ENCODE results near the gene FBXO38.

Gene FBXO38

GRCh38 chr5:148353634-148354033 lies 30.1 kb upstream of the FBXO38 start:
- no peak overlapping the region for H3K4me3 ChIP-seq (ENCODE audit: low read depth, low read length)
- no peak overlapping the region for H3K4me2 ChIP-seq (ENCODE audit: low read length)
- H4K91ac ChIP-seq (ENCODE audit: low read depth, low read length), result no peak overlapping the region
- H3K36me3 ChIP-seq (ENCODE audit: control insufficient read depth in 1 of 2, insufficient read depth in 2 of 2, low read length in 2 of 2), result no peaks in the 10 kb centered on the region
- no peaks in the 10 kb centered on the region for H3K27me3 ChIP-seq (ENCODE audit: insufficient read depth, low read length)
- H4K8ac ChIP-seq (ENCODE audit: low read depth, low read length), result no peak overlapping the region
- no peak overlapping the region for H3K23ac ChIP-seq (ENCODE audit: low read length)
- H3K4me1 ChIP-seq (ENCODE audit: control insufficient read depth in 1 of 2, insufficient read depth in 2 of 2, low read length in 2 of 2), result no peaks in the 10 kb centered on the region
- H2BK120ac ChIP-seq (ENCODE audit: insufficient read depth, low read length, poor library complexity), result no peak overlapping the region
- H3K18ac ChIP-seq (ENCODE audit: low read length), result no peak overlapping the region
- H4K12ac ChIP-seq (ENCODE audit: low read depth, low read length), result no peak overlapping the region
- H3K14ac ChIP-seq (ENCODE audit: low read length), result no peak overlapping the region
- WGBS (ENCODE audit: extremely low coverage, insufficient coverage, insufficient read length), result no CpG with 5 or more reads among the region's 2 CpGs
- no peak overlapping the region for H2BK5ac ChIP-seq (ENCODE audit: low read depth, low read length, poor library complexity)
- no peak overlapping the region for H3K27ac ChIP-seq (ENCODE audit: low read depth, low read length)
- H3K79me2 ChIP-seq (ENCODE audit: control insufficient read depth, insufficient read depth, low read length, poor library complexity), result no peaks in the 10 kb centered on the region
- no peak overlapping the region for H2BK12ac ChIP-seq (ENCODE audit: low read length)
- DNase-seq, result no peak
- no peaks in the 10 kb centered on the region for H3K9me3 ChIP-seq (ENCODE audit: insufficient read depth, low read depth, low read length)
- H2AK5ac ChIP-seq (ENCODE audit: low read length), result no peak overlapping the region
- no peak overlapping the region for H2AFZ ChIP-seq (ENCODE audit: insufficient read depth, low read length, poor library complexity)
- no peak overlapping the region for H3K4ac ChIP-seq (ENCODE audit: low read depth, low read length)
- H3K9ac ChIP-seq (ENCODE audit: low read length), result no peak overlapping the region
- H3K79me1 ChIP-seq (ENCODE audit: low read length), result no peaks in the 10 kb centered on the region

DNA sequence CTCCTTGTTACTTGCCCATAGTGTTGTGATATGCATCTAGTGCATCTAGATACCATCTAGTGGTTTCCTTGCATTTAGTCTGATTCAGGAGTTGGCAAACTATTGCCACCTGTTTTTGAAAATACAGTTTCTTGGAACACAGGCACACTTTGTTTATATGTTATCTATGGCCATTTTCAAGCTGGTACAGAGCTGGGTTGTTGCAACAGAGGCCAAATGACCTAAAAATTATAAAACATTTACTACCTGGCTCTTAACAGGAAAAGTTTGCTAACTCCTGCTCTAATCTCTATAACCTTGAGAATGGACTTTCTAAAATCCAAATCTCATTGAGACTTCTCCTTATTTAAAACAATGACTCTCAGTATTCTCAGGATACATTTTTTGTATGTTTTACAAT lies 19.4 kb upstream of the FBXO38 start:
- Histone ChIP-seq H4K12ac (ENCODE audit: low read depth, low read length) (no peak overlapping the region), H3K9ac (ENCODE audit: low read length) (no peak overlapping the region)
- no peak for DNase-seq

DNA sequence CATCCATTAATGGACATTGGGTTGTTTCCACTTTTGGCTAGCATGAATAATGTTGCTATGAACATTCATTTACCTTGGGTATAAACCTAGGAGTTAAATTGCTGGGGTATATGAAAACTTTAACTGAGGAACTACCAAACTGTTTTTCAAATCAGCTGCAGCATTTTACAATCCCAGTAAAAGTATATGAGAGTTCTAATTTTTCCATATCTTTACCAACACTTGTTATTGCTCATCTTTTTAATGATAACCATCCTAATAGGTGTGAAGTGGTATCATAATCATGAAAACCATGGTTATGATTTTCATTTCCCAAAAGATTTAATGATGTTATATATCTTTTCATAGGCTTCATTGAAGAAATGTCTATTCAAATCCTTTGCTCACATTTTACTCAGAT lies 15.5 kb upstream of the FBXO38 start:
- H3K23ac ChIP-seq (ENCODE audit: low read length), result no peak overlapping the region
- no peaks in the 10 kb centered on the region for H3K9me3 ChIP-seq (ENCODE audit: insufficient read depth, low read depth, low read length)
- no peaks in the 10 kb centered on the region for H3K36me3 ChIP-seq (ENCODE audit: control insufficient read depth in 1 of 2, insufficient read depth in 2 of 2, low read length in 2 of 2)
- no peak overlapping the region for H2AFZ ChIP-seq (ENCODE audit: insufficient read depth, low read length, poor library complexity)
- H4K91ac ChIP-seq (ENCODE audit: low read depth, low read length), result no peak overlapping the region
- no peak overlapping the region for H3K4ac ChIP-seq (ENCODE audit: low read depth, low read length)
- no peak for DNase-seq
- H2BK12ac ChIP-seq (ENCODE audit: low read length), result no peak overlapping the region
- H4K8ac ChIP-seq (ENCODE audit: low read depth, low read length), result no peak overlapping the region
- H3K4me1 ChIP-seq (ENCODE audit: control insufficient read depth in 1 of 2, insufficient read depth in 2 of 2, low read length in 2 of 2), result no peaks in the 10 kb centered on the region
- H3K9ac ChIP-seq (ENCODE audit: low read length), result no peak overlapping the region
- no peaks in the 10 kb centered on the region for H3K79me1 ChIP-seq (ENCODE audit: low read length)
- H3K14ac ChIP-seq (ENCODE audit: low read length), result no peak overlapping the region
- H2BK5ac ChIP-seq (ENCODE audit: low read depth, low read length, poor library complexity), result no peak overlapping the region
- no peak overlapping the region for H2BK120ac ChIP-seq (ENCODE audit: insufficient read depth, low read length, poor library complexity)
- no peak overlapping the region for H3K4me2 ChIP-seq (ENCODE audit: low read length)
- no peak overlapping the region for H3K18ac ChIP-seq (ENCODE audit: low read length)
- H3K79me2 ChIP-seq (ENCODE audit: control insufficient read depth, insufficient read depth, low read length, poor library complexity), result no peaks in the 10 kb centered on the region
- H4K12ac ChIP-seq (ENCODE audit: low read depth, low read length), result no peak overlapping the region
- H3K4me3 ChIP-seq (ENCODE audit: low read depth, low read length), result no peak overlapping the region
- H2AK5ac ChIP-seq (ENCODE audit: low read length), result no peak overlapping the region
- no peaks in the 10 kb centered on the region for H3K27me3 ChIP-seq (ENCODE audit: insufficient read depth, low read length)
- H3K27ac ChIP-seq (ENCODE audit: low read depth, low read length), result no peak overlapping the region

More for the DNA sequence above, 19.4 kb upstream of the FBXO38 start:
- Histone ChIP-seq H4K91ac (ENCODE audit: low read depth, low read length) (no peak overlapping the region), H3K27ac (ENCODE audit: low read depth, low read length) (no peak overlapping the region), H4K8ac (ENCODE audit: low read depth, low read length) (no peak overlapping the region), H2BK5ac (ENCODE audit: low read depth, low read length, poor library complexity) (no peak overlapping the region), H3K79me2 (ENCODE audit: control insufficient read depth, insufficient read depth, low read length, poor library complexity) (no peaks in the 10 kb centered on the region), H3K14ac (ENCODE audit: low read length) (no peak overlapping the region), H3K9me3 (ENCODE audit: insufficient read depth, low read depth, low read length) (no peaks in the 10 kb centered on the region), H3K79me1 (ENCODE audit: low read length) (no peaks in the 10 kb centered on the region), H3K4me1 (ENCODE audit: control insufficient read depth in 1 of 2, insufficient read depth in 2 of 2, low read length in 2 of 2) (no peaks in the 10 kb centered on the region), H3K4me2 (ENCODE audit: low read length) (no peak overlapping the region), H3K18ac (ENCODE audit: low read length) (no peak overlapping the region), H2BK12ac (ENCODE audit: low read length) (no peak overlapping the region), H3K27me3 (ENCODE audit: insufficient read depth, low read length) (no peaks in the 10 kb centered on the region), H2AK5ac (ENCODE audit: low read length) (no peak overlapping the region), H2AFZ (ENCODE audit: insufficient read depth, low read length, poor library complexity) (no peak overlapping the region), H3K4me3 (ENCODE audit: low read depth, low read length) (no peak overlapping the region), H3K36me3 (ENCODE audit: control insufficient read depth in 1 of 2, insufficient read depth in 2 of 2, low read length in 2 of 2) (no peaks in the 10 kb centered on the region), H2BK120ac (ENCODE audit: insufficient read depth, low read length, poor library complexity) (no peak overlapping the region), H3K4ac (ENCODE audit: low read depth, low read length) (no peak overlapping the region), H3K23ac (ENCODE audit: low read length) (no peak overlapping the region)

GRCh38 chr5:148372166-148372725 lies 11.5 kb upstream of the FBXO38 start:
- no peak overlapping the region for H3K18ac ChIP-seq (ENCODE audit: low read length)
- WGBS (ENCODE audit: extremely low coverage, insufficient coverage, insufficient read length), result no CpG with 5 or more reads among the region's 2 CpGs

More at GRCh38 chr5:148372166-148372725, 11.5 kb upstream of the FBXO38 start:
- H3K27ac ChIP-seq (ENCODE audit: low read depth, low read length), result no peak overlapping the region
- no peak overlapping the region for H3K4me3 ChIP-seq (ENCODE audit: low read depth, low read length)
- no peak overlapping the region for H3K4me2 ChIP-seq (ENCODE audit: low read length)
- H3K27me3 ChIP-seq (ENCODE audit: insufficient read depth, low read length), result no peaks in the 10 kb centered on the region
- no peak overlapping the region for H2BK120ac ChIP-seq (ENCODE audit: insufficient read depth, low read length, poor library complexity)
- H2AFZ ChIP-seq (ENCODE audit: insufficient read depth, low read length, poor library complexity), result no peak overlapping the region
- H4K12ac ChIP-seq (ENCODE audit: low read depth, low read length), result no peak overlapping the region
- H3K9ac ChIP-seq (ENCODE audit: low read length), result no peak overlapping the region
- H4K91ac ChIP-seq (ENCODE audit: low read depth, low read length), result no peak overlapping the region
- H3K4me1 ChIP-seq (ENCODE audit: control insufficient read depth in 1 of 2, insufficient read depth in 2 of 2, low read length in 2 of 2), result peaks cover 0 to 1% of the 10 kb centered on the region in 2 experiments
- no peak overlapping the region for H3K4ac ChIP-seq (ENCODE audit: low read depth, low read length)
- H2BK12ac ChIP-seq (ENCODE audit: low read length), result no peak overlapping the region
- no peaks in the 10 kb centered on the region for H3K79me1 ChIP-seq (ENCODE audit: low read length)
- H4K8ac ChIP-seq (ENCODE audit: low read depth, low read length), result no peak overlapping the region
- H3K23ac ChIP-seq (ENCODE audit: low read length), result no peak overlapping the region
- no peaks in the 10 kb centered on the region for H3K9me3 ChIP-seq (ENCODE audit: insufficient read depth, low read depth, low read length)
- no peak overlapping the region for H2BK5ac ChIP-seq (ENCODE audit: low read depth, low read length, poor library complexity)
- H2AK5ac ChIP-seq (ENCODE audit: low read length), result no peak overlapping the region
- H3K14ac ChIP-seq (ENCODE audit: low read length), result no peak overlapping the region
- no peak for DNase-seq
- no peaks in the 10 kb centered on the region for H3K79me2 ChIP-seq (ENCODE audit: control insufficient read depth, insufficient read depth, low read length, poor library complexity)
- H3K36me3 ChIP-seq (ENCODE audit: control insufficient read depth in 1 of 2, insufficient read depth in 2 of 2, low read length in 2 of 2), result no peaks in the 10 kb centered on the region

Measured in trophoblast cell (in vitro differentiated cells and primary cell).